NK-92 (cell line): ENCODE results near the gene CNTNAP2.
"Not testable (repeated sequence)": the region's sequence is repeated elsewhere in the genome, so short reads cannot be mapped to it uniquely, and the experiment has no call there.

Experiments used
- DNase-seq: peaks from one replicate; lab custom pipeline; 2025; ENCODE audit not compliant: unreplicated experiment; lab: John Stamatoyannopoulos, UW

The CNTNAP2 gene

GRCh38 chr7:146146831-146147486 lies 30.4 kb downstream of the CNTNAP2 start:
- no peak for DNase-seq

GRCh38 chr7:146150153-146150552 lies 33.6 kb downstream of the CNTNAP2 start:
- DNase-seq = no peak

- DNase-seq = no peak
Measured at GRCh38 chr7:146172112-146172511, 55.5 kb downstream of the CNTNAP2 start.

GRCh38 chr7:146175716-146176115 lies 59.1 kb downstream of the CNTNAP2 start:
- DNase-seq = no peak

- no peak for DNase-seq
Measured at GRCh38 chr7:146176860-146177259, 60.3 kb downstream of the CNTNAP2 start.

GRCh38 chr7:146177301-146177700 lies 60.7 kb downstream of the CNTNAP2 start:
- DNase-seq = no peak

- DNase-seq = no peak
Measured at GRCh38 chr7:146185844-146186243, 69.2 kb downstream of the CNTNAP2 start.

- not testable (repeated sequence) for DNase-seq
Measured at GRCh38 chr7:146191428-146191827, 74.8 kb downstream of the CNTNAP2 start.

- no peak for DNase-seq
Measured at GRCh38 chr7:146201945-146202344, 85.3 kb downstream of the CNTNAP2 start.

- DNase-seq = no peak
Measured at GRCh38 chr7:146206270-146206669, 89.7 kb downstream of the CNTNAP2 start.

- no peak for DNase-seq
Measured at GRCh38 chr7:146208492-146208891, 91.9 kb downstream of the CNTNAP2 start.

GRCh38 chr7:146214842-146215241 lies 98.2 kb downstream of the CNTNAP2 start:
- no peak for DNase-seq

GRCh38 chr7:146216396-146217041 lies 99.9 kb downstream of the CNTNAP2 start:
- DNase-seq = no peak

GRCh38 chr7:146223851-146224250 lies 107.2 kb downstream of the CNTNAP2 start:
- DNase-seq = no peak

- DNase-seq = no peak
Measured at GRCh38 chr7:146232604-146233003, 116.0 kb downstream of the CNTNAP2 start.

- DNase-seq = no peak
Measured at GRCh38 chr7:146235195-146235594, 118.6 kb downstream of the CNTNAP2 start.

- no peak for DNase-seq
Measured at GRCh38 chr7:146242661-146243060, 126.1 kb downstream of the CNTNAP2 start.

GRCh38 chr7:146247991-146248390 lies 131.4 kb downstream of the CNTNAP2 start:
- not testable (repeated sequence) for DNase-seq

GRCh38 chr7:146248744-146249143 lies 132.1 kb downstream of the CNTNAP2 start:
- not testable (repeated sequence) for DNase-seq

- DNase-seq = no peak
Measured at GRCh38 chr7:146249272-146249671, 132.7 kb downstream of the CNTNAP2 start.

GRCh38 chr7:146255609-146256008 lies 139.0 kb downstream of the CNTNAP2 start:
- no peak for DNase-seq

- DNase-seq = no peak
Measured at GRCh38 chr7:146262527-146262926, 145.9 kb downstream of the CNTNAP2 start.

GRCh38 chr7:146276888-146277287 lies 160.3 kb downstream of the CNTNAP2 start:
- no peak for DNase-seq
